NCI-H1694 treated with DMSO at 0.1 percent for 48 hours (cell line): ENCODE data around the gene AK9.

Source experiments
- DNase-seq: peaks from one replicate; lab custom pipeline; 2025; lab: John Stamatoyannopoulos, UW

AK9 gene

GRCh38 chr6:109511832-109512231, 179.2 kb downstream of the AK9 start:
- no peak for DNase-seq

DNA sequence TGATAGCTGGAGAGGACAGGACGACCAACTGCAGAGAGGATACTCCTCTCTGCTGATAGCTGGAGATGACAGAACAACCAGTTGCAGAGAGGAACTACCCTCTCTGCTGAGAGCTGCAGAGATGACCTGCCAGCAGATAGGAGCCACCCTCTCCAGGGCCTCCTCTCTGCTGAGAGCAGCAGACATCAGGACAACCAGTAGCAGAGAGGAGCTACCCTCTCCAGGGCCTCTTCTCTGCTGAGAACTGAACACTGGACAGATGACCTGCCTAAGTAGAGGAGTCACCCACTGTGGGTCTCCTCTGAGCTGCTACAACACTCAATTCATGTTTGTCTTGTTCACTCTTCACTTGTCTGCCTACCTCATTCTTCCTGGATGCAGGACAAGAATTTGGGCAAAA, 180.6 kb downstream of the AK9 start:
- DNase-seq = no peak

- DNase-seq = no peak
Observed at GRCh38 chr6:109508166-109508860, 182.7 kb downstream of the AK9 start.

GRCh38 chr6:109507490-109508072, 183.4 kb downstream of the AK9 start:
- DNase-seq = no peak

GRCh38 chr6:109506841-109507240, 184.2 kb downstream of the AK9 start:
- no peak for DNase-seq

DNA sequence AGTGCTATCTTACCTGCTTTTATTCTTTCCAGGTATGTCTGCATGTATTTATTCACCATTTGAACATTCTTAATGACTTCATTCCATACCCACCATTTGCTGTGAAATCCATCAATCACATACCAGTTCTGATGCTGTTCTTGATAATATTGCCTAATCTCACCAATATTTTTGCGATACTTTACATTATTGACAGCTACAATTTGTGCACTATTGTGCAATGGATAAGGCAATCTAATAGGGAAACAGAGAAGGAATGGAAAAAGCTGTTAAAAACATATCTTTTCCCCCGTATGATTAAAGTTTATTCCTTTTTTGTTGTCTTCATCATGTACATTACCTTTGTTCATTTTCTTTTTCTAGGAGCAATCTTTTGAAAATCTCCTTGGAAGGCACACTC, 184.7 kb downstream of the AK9 start:
- DNase-seq = no peak

DNA sequence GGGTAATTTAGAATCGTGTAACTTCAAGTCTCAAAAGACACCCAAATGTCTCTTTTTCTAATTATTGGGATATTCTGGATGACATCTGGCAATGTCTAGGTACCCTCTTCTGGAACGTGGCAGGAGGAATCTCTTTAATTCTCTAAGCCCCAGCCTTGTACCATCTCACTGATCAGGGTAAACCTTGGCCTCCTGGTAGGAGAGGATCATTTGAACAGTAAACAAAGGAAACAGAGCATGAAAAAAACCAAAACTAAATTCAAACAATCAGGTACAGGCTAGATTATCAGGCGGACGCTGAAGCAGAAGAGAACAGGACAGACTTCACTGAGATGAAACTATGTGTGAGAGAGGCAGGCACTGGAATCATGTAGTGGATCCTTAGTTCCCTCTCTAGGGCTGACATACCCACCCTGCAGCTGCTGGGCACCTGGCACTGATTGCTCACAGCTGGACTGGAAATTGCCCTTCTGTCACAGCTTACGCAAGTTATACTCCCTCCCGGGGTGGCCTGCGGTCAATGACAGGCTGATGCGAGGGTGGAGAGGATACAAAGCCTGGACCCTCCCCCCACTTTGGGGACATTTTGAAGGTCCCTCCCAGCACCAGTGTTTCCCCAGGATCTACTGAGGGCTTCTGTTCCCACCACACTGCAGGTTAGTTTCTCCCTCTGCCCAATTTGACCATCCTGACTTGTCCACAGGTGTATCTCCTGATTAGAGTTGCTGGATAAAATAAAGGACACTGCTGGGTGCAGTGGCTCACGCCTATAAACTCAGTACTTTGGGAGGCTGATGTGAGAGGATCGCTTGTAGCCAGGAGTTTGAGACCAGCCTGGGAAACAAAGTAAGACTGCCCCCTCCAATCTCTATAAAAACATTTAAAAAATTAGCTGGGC, 187.4 kb downstream of the AK9 start:
- no peak for DNase-seq

GRCh38 chr6:109498936-109499335, 192.1 kb downstream of the AK9 start:
- DNase-seq = no peak

DNA sequence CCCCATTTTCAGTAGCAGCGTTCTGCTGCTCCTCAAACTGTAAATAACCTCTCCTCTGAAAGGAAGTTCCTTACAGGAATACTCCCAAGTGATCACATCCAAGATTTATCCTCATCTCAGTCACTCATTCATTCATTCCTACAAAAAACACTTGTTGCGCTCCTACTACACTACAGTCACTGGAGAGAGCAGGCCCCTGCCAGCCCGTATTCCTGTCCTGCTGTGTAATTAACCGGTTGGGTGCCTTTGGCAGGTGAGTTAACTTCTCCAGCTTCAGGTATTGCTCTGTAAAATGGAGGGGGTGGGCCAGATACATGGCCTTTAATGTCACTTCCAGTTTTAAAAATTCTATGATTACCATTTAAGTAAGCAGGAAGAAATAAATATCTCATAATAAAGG, 192.9 kb downstream of the AK9 start:
- DNase-seq = no peak

GRCh38 chr6:109496036-109496772, 194.8 kb downstream of the AK9 start:
- no peak for DNase-seq

- no peak for DNase-seq
Observed at GRCh38 chr6:109493865-109494264, 197.1 kb downstream of the AK9 start.

GRCh38 chr6:109491207-109491938, 199.6 kb downstream of the AK9 start:
- DNase-seq = no peak

- DNase-seq = no peak
Observed at GRCh38 chr6:109490713-109491112, 200.3 kb downstream of the AK9 start.

- no peak for DNase-seq
Observed at GRCh38 chr6:109488001-109488400, 203.0 kb downstream of the AK9 start.

DNA sequence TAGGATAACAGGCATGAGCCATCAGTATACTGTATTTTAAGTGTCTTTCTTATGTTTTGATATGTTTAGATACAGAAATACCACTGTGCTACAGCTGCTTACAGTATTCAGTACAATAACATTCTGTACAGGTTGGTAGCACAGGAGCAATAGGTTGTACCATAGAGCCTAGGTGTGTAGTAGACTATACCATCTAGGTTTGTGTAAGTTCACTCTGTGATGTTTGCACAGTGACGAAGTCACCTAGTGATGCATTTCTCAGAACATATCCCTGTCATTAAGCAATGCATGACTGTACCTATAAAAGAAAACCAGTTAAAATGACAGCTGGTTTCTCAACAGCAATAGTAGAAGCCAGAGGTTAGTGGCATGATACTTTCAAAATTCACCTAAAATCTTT, 204.9 kb downstream of the AK9 start:
- no peak for DNase-seq

GRCh38 chr6:109485266-109485935, 205.6 kb downstream of the AK9 start:
- peak; percentile 15 for DNase-seq

DNA sequence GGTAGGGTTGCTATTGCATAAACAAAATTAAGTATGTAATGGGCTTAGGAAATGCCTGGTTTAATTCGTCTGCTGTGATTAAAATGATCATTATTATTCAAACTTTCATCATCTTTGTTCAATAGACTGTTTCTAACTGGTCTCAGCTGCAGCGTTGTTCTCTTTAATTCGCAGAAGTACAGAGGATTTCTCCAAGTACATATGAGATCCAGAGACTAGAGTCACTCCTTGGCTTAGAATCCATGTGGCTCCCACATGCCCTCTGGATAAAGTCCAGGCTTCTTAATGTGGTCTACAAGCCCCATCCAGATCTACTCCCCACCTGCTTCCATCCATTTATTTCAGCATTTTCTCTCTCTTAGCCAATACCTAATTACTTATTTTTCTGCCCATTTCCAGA, 206.9 kb downstream of the AK9 start:
- DNase-seq = no peak

- DNase-seq = peak; percentile 46
Observed at GRCh38 chr6:109483735-109484057, 207.3 kb downstream of the AK9 start.

DNA sequence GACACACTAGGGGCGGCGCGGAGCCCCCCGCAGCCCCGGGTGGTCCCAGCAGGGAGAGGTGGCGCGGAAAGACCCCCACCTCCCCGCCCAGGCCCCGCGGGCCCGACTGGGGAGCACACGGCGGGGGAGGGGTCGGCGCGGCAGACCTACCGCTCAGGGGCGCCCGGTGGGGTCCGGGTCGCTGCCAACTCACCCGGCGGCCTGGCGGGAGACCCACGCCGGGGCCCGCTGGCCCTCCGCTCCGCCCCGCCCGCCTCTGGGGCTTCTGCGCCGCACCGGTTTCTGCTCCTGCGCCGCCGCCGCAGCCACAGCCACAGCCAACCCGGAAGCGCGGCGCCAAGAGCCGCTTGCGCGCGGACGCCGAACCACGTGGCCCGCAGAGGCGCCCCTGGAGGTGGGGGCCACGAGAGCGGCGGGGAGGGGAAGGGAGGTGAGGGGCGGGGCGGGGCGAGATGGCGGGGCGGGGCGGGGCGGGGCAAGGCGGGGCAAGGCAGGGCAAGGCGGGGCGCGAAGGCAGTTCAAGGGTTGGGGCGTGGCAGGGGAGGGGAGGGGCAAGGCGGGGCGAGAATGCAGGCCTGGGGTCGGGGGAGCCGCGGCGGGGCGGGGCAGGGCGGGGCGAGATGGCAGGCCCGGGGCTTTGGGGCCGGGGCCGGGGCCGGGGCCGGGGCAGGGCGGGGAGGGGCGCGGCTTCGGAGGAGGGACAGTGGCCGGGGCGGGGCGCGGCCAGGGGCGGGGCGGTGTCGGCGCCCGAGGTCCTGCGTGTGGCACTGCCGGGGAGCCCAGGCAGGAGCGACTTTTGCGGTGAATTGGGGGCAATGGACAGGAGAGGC, 207.9 kb downstream of the AK9 start, which contains the start of gene ZBTB24:
ZBTB24 (minus strand) TSS at position 315 of the 830 bp plus-strand sequence. CDS start 1,193 bp downstream, outside the sequence.
- peak; percentile 81 for DNase-seq

- DNase-seq = no peak
Observed at GRCh38 chr6:109480993-109481480, 210.0 kb downstream of the AK9 start.
